ENCODE measurements around the gene ADAMTS2. TPM values are rescaled to one million over a fixed set of nuclear protein-coding genes. Genes with fewer than 3 reads are reported as not detected.

ADAMTS2 gene
- total RNA-seq, 1 donor from 2014 or later, result 7.7 TPM

DNA sequence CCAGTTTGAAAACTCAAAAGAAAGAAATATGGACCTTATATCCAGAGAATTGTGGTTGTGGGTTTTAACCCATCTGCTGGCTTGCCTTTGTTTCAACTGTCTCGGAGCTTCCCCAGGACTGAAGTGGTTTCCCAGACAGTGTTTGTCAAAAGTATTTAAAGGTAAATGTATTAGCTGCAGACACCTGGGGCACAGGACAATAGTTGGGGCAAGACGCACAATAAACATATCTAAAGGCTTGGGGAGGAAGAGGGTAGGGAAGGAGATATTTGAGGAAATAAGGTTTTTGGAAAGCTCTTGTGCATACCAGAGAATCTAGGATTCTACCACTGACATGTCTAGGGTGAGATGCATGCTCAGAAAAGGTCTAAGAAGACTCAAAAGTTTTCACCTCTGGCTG lies 99.0 kb downstream of the ADAMTS2 start:
- Mint-ChIP-seq H3K36me3 (no peaks in the 10 kb centered on the region), H3K27me3 (no peaks in the 10 kb centered on the region), H3K4me3 (no peak overlapping the region), H3K27ac (no peak overlapping the region), H3K4me1 (ENCODE audit: unreplicated experiment) (peaks cover 4% of the 10 kb centered on the region), H3K9me3 (peaks cover 6% of the 10 kb centered on the region)
- DNase-seq (ENCODE audit: extremely low spot score, unreplicated experiment), result no peak
- TF ChIP-seq CTCF (conservative IDR thresholded peaks at IDR 0.05), result no peak

GRCh38 chr5:179245031-179245430 lies 100.2 kb downstream of the ADAMTS2 start:
- Mint-ChIP-seq H3K27me3 (no peaks in the 10 kb centered on the region), H3K4me3 (no peak overlapping the region), H3K27ac (no peak overlapping the region), H3K4me1 (ENCODE audit: unreplicated experiment) (peaks cover 4% of the 10 kb centered on the region), H3K9me3 (peaks cover 6% of the 10 kb centered on the region), H3K36me3 (no peaks in the 10 kb centered on the region)
- TF ChIP-seq CTCF (conservative IDR thresholded peaks at IDR 0.05), result no peak
- no peak for DNase-seq (ENCODE audit: extremely low spot score, unreplicated experiment)

GRCh38 chr5:179244044-179244443 lies 101.2 kb downstream of the ADAMTS2 start:
- Mint-ChIP-seq H3K36me3 (no peaks in the 10 kb centered on the region), H3K9me3 (peaks cover 12% of the 10 kb centered on the region), H3K4me3 (no peak overlapping the region), H3K4me1 (ENCODE audit: unreplicated experiment) (peaks cover 4% of the 10 kb centered on the region), H3K27me3 (no peaks in the 10 kb centered on the region), H3K27ac (no peak overlapping the region)
- DNase-seq (ENCODE audit: extremely low spot score, unreplicated experiment), result no peak
- no peak for TF ChIP-seq CTCF (conservative IDR thresholded peaks at IDR 0.05)

DNA sequence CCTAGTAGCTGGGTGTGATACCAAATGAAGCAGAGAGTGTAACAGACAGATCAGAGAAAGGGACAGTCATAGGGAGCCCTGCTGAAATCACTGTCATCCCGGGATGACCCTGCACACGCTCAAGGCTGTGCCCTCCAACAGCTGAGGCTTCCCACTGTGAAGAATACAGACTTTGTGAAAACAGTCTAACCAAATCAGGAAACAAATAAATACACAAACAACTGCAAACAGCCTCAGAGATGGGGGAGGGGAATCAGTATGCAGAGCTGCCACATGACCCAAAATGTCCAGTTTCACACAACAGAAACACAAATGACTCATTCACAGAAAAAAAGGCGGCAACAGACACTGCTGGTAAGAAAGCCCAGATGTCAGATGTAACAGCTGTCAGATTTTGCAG lies 101.9 kb downstream of the ADAMTS2 start:
- Mint-ChIP-seq H3K36me3 (no peaks in the 10 kb centered on the region), H3K9me3 (peaks cover 12% of the 10 kb centered on the region), H3K27ac (no peak overlapping the region), H3K27me3 (no peaks in the 10 kb centered on the region), H3K4me1 (ENCODE audit: unreplicated experiment) (peaks cover 4% of the 10 kb centered on the region), H3K4me3 (no peak overlapping the region)
- TF ChIP-seq CTCF (conservative IDR thresholded peaks at IDR 0.05), result no peak
- DNase-seq (ENCODE audit: extremely low spot score, unreplicated experiment), result peak; percentile 15

DNA sequence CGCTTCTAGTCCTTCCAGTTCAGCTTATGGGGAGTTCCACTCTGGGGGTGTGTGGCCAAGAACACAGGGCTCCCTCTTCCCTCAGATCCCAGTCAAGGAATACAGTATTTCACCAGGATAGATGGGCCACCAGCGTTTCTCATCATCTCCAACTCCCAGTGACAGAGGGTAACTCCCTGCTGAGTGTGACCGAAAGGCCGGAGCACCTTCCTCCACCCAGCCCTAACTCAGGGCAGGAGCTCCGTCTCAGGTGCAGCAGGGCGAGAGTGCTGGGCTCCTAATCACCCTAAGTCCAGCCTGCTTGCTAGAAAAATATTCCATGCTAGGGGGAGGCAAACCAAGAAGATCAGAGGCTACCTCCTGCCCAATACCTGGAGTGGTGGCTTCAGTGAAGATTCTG lies 102.6 kb downstream of the ADAMTS2 start:
- Mint-ChIP-seq H3K9me3 (peaks cover 12% of the 10 kb centered on the region), H3K4me3 (no peak overlapping the region), H3K36me3 (no peaks in the 10 kb centered on the region), H3K27ac (no peak overlapping the region), H3K4me1 (ENCODE audit: unreplicated experiment) (peaks cover 4% of the 10 kb centered on the region), H3K27me3 (no peaks in the 10 kb centered on the region)
- peak; percentile 25 for DNase-seq (ENCODE audit: extremely low spot score, unreplicated experiment)
- TF ChIP-seq CTCF (conservative IDR thresholded peaks at IDR 0.05), result no peak

DNA sequence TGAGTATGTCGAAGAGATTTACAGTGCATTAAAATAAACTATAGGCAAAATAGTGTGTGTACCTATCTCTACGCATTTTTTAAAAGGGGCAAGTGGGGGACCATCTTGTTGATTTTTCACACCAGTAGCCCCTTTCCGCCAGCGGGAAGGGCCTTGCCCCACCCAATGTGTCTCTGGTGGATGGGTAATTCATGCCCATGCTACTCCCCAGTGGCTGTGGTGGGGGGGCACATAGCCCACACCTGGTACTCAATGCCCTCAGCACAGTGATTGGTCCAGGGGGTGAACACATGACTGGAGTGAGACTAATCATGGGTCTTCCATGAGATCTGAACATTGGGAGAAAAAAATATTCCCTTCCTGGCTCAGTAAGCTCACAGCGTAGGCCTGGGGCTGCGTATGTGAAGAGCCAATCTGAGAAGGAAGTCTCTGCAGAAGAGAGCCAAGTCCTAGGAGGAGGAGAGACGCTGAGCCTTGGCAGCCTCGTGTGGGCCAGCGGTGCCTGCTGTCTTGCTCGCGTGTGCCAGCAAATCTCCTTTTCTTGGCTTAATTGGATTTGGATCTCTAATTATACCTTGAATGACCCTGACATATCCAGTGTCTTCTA lies 103.4 kb downstream of the ADAMTS2 start:
- peak; percentile 37 for DNase-seq (ENCODE audit: extremely low spot score, unreplicated experiment)
- H3K4me1 Mint-ChIP-seq (ENCODE audit: unreplicated experiment), result peaks cover 4% of the 10 kb centered on the region
- no peaks in the 10 kb centered on the region for H3K27me3 Mint-ChIP-seq
- H3K4me3 Mint-ChIP-seq, result no peak overlapping the region
- H3K27ac Mint-ChIP-seq, result no peak overlapping the region
- H3K9me3 Mint-ChIP-seq, result peaks cover 12% of the 10 kb centered on the region
- H3K36me3 Mint-ChIP-seq, result no peaks in the 10 kb centered on the region
- no peak for TF ChIP-seq CTCF (conservative IDR thresholded peaks at IDR 0.05)
